Anterior cingulate cortex (tissue), 58 donors: ENCODE results near the gene CCDC88A.
A peak's percentile ranks its signal among the peaks of the same experiment; 100 is the strongest.

Source experiments
- DNase-seq, 58 donors: peaks; one replicate each; lab custom pipeline; 2025; lab: John Stamatoyannopoulos, UW

The CCDC88A gene

GRCh38 chr2:55428258-55428657, 8.6 kb upstream of the CCDC88A start:
- no peak for DNase-seq

GRCh38 chr2:55425431-55425831, 5.8 kb upstream of the CCDC88A start:
- DNase-seq = no peak

- peak in 1 of 58 donors; percentile 9 for DNase-seq
Measured at GRCh38 chr2:55422876-55423665, 3.4 kb upstream of the CCDC88A start.

- DNase-seq = no peak
Measured at GRCh38 chr2:55421326-55421725, 1.7 kb upstream of the CCDC88A start.

GRCh38 chr2:55420871-55421270, 1.2 kb upstream of the CCDC88A start:
- no peak for DNase-seq

- no peak for DNase-seq
Measured at GRCh38 chr2:55420439-55420725, 726 bp upstream of the CCDC88A start.

GRCh38 chr2:55419233-55419678, 400 bp downstream of the CCDC88A start:
- DNase-seq = peak in 26 of 58 donors; percentile 17 to 74 (median 60)

GRCh38 chr2:55418512-55419232, 984 bp downstream of the CCDC88A start:
- DNase-seq = peak in 3 of 58 donors; percentile 32 to 39 (median 33)

- DNase-seq = no peak
Measured at GRCh38 chr2:55418072-55418471, 1.6 kb downstream of the CCDC88A start.

GRCh38 chr2:55416786-55417568, 2.7 kb downstream of the CCDC88A start:
- no peak for DNase-seq

- no peak for DNase-seq
Measured at GRCh38 chr2:55415300-55415699, 4.4 kb downstream of the CCDC88A start.

- DNase-seq = peak in 1 of 58 donors; percentile 50
Measured at GRCh38 chr2:55408918-55409868, 10.5 kb downstream of the CCDC88A start.

GRCh38 chr2:55408098-55408882, 11.4 kb downstream of the CCDC88A start:
- DNase-seq = no peak

- DNase-seq = no peak
Measured at GRCh38 chr2:55405116-55405515, 14.5 kb downstream of the CCDC88A start.

- peak in 1 of 58 donors; percentile 76 for DNase-seq
Measured at GRCh38 chr2:55403256-55403998, 16.2 kb downstream of the CCDC88A start.

GRCh38 chr2:55401124-55401523, 18.5 kb downstream of the CCDC88A start:
- DNase-seq = no peak

- no peak for DNase-seq
Measured at GRCh38 chr2:55400332-55400731, 19.3 kb downstream of the CCDC88A start.

GRCh38 chr2:55399815-55400214, 19.8 kb downstream of the CCDC88A start:
- DNase-seq = no peak
